ENCODE results near the gene IQSEC1. TPM values are rescaled to one million over a fixed set of nuclear protein-coding genes. Genes with fewer than 3 reads are reported as not detected.
A peak's percentile ranks its signal among the peaks of the same experiment; 100 is the strongest.

Gene IQSEC1
- polyA plus RNA-seq, 2 of the 4 experiments (the other 2 are of a cell fraction) = 3.7 to 10.7 TPM

GRCh38 chr3:13068269-13069010, 4.8 kb downstream of the IQSEC1 start:
- no peak overlapping the region for H3K4me3 ChIP-seq
- ChIA-PET CTCF (interaction anchor here (0.7 kb wide), 1 partner anchor 1510 kb away, joined by 3 read pairs; no protein-coding TSS in a partner anchor), POLR2A (no interaction called here)
- FAIRE-seq = no peak
- H3K4me1 ChIP-seq = no peaks in the 10 kb centered on the region
- H3K9me3 ChIP-seq = no peaks in the 10 kb centered on the region
- no peak overlapping the region for H3K27ac ChIP-seq
- no peak for ATAC-seq
- WGBS (ENCODE audit: missing lambda C conversion rate) = 72% methylated on average over 4 of the region's 4 CpGs
- TF ChIP-seq ZFP36 (IDR thresholded peaks at IDR 0.05; ENCODE audit: borderline replicate concordance, partially characterized antibody) = peak; percentile 76
- no peak for TF ChIP-seq TP53 (CRISPR knock-in tag; IDR thresholded peaks at IDR 0.05)
- H3K4me2 ChIP-seq = no peak overlapping the region
- DNase-seq (ENCODE audit: low read depth in 1 of 2, low spot score in 1 of 2) = no peak

- 77% methylated on average over 4 of the region's 4 CpGs for WGBS (ENCODE audit: missing lambda C conversion rate)
- H3K27ac ChIP-seq = no peak overlapping the region
- H3K4me1 ChIP-seq = no peaks in the 10 kb centered on the region
- TF ChIP-seq ZFP36 (IDR thresholded peaks at IDR 0.05; ENCODE audit: borderline replicate concordance, partially characterized antibody) (no peak), POLR2AphosphoS2 (conservative IDR thresholded peaks at IDR 0.05; ENCODE audit: low read length) (no peak), KDM5A (IDR thresholded peaks at IDR 0.05) (no peak), FOSL2 (IDR thresholded peaks at IDR 0.05) (no peak), FOSL2 (CRISPR knock-in tag; IDR thresholded peaks at IDR 0.05) (no peak), HDAC2 (IDR thresholded peaks at IDR 0.05) (no peak), ATOH8 (CRISPR knock-in tag; IDR thresholded peaks at IDR 0.05; ENCODE audit: low read depth) (no peak), ESRRA (IDR thresholded peaks at IDR 0.05; ENCODE audit: borderline replicate concordance, low read length) (no peak), HOXA7 (CRISPR knock-in tag; IDR thresholded peaks at IDR 0.05) (no peak), RFX5 (IDR thresholded peaks at IDR 0.05) (no peak), CBX2 (IDR thresholded peaks at IDR 0.05; ENCODE audit: borderline replicate concordance, low read depth) (no peak), HES2 (IDR thresholded peaks at IDR 0.05) (no peak), CBX8 (IDR thresholded peaks at IDR 0.05) (no peak), JUN (IDR thresholded peaks at IDR 0.05) (no peak)
- H3K4me3 ChIP-seq = no peak overlapping the region
- no peak overlapping the region for H3K4me2 ChIP-seq
- DNase-seq (ENCODE audit: low read depth in 1 of 2, low spot score in 1 of 2) = no peak
- CTCF ChIA-PET = no interaction called here
- no peak for FAIRE-seq
- ATAC-seq = no peak
- no peaks in the 10 kb centered on the region for H3K9me3 ChIP-seq
- POLR2A ChIA-PET = no interaction called here
Observed at GRCh38 chr3:13067778-13068177, 5.5 kb downstream of the IQSEC1 start.

GRCh38 chr3:13066834-13067233, 6.4 kb downstream of the IQSEC1 start:
- CTCF ChIA-PET = no interaction called here
- FAIRE-seq = no peak
- POLR2A ChIA-PET = no interaction called here
- ATAC-seq = no peak
- TF ChIP-seq ELK1 (IDR thresholded peaks at IDR 0.05; ENCODE audit: low read depth, low read length) (no peak), ATOH8 (CRISPR knock-in tag; IDR thresholded peaks at IDR 0.05; ENCODE audit: low read depth) (no peak)
- no peak overlapping the region for H3K4me3 ChIP-seq
- H3K27ac ChIP-seq = no peak overlapping the region
- H3K4me1 ChIP-seq = no peaks in the 10 kb centered on the region
- 68% methylated on average over 4 of the region's 4 CpGs for WGBS (ENCODE audit: missing lambda C conversion rate)
- H3K4me2 ChIP-seq = no peak overlapping the region
- no peaks in the 10 kb centered on the region for H3K9me3 ChIP-seq
- DNase-seq (ENCODE audit: low read depth in 1 of 2, low spot score in 1 of 2) = no peak

- Histone ChIP-seq H3K9me3 (no peaks in the 10 kb centered on the region), H3K4me1 (no peaks in the 10 kb centered on the region), H3K4me3 (no peak overlapping the region), H3K27ac (no peak overlapping the region), H3K4me2 (no peak overlapping the region)
- DNase-seq (ENCODE audit: low read depth in 1 of 2, low spot score in 1 of 2) = no peak
- FAIRE-seq = no peak
- WGBS (ENCODE audit: missing lambda C conversion rate) = 85% methylated on average over 11 of the region's 11 CpGs
- POLR2A ChIA-PET = no interaction called here
- ATAC-seq = no peak
- CTCF ChIA-PET = interaction anchor here (1.0 to 2.7 kb wide), 2 partner anchors 25 to 26 kb away, joined by 4 to 8 read pairs; no protein-coding TSS in a partner anchor
- no peak for TF ChIP-seq POLR2A (IDR thresholded peaks at IDR 0.05; ENCODE audit: low read length)
- TF ChIP-seq SMC3 (IDR thresholded peaks at IDR 0.05) = no peak
- no peak for TF ChIP-seq ZC3H11A (IDR thresholded peaks at IDR 0.05)
- TF ChIP-seq NR3C1 (IDR thresholded peaks at IDR 0.05) = no peak
- TF ChIP-seq FOXS1 (CRISPR knock-in tag; IDR thresholded peaks at IDR 0.05) = no peak
- TF ChIP-seq CBX8 (IDR thresholded peaks at IDR 0.05) = no peak
- no peak for TF ChIP-seq RARB (CRISPR knock-in tag; IDR thresholded peaks at IDR 0.05)
- no peak for TF ChIP-seq PHF8 (IDR thresholded peaks at IDR 0.05; ENCODE audit: borderline replicate concordance, low read depth)
- TF ChIP-seq CTCF (IDR thresholded peaks at IDR 0.05) = no peak
Observed at GRCh38 chr3:13066236-13066635, 7.0 kb downstream of the IQSEC1 start.

All from A549 (cell line).